Stimulated activated naive CD4-positive, alpha-beta T cell treated with Interleukin-2 at 50 U/mL for 16 hours (primary cell): ENCODE results near the gene PRSS22.

ENCODE experiments used
- DNase-seq: peaks from one replicate; lab custom pipeline; 2025; lab: John Stamatoyannopoulos, UW

Gene PRSS22

DNA sequence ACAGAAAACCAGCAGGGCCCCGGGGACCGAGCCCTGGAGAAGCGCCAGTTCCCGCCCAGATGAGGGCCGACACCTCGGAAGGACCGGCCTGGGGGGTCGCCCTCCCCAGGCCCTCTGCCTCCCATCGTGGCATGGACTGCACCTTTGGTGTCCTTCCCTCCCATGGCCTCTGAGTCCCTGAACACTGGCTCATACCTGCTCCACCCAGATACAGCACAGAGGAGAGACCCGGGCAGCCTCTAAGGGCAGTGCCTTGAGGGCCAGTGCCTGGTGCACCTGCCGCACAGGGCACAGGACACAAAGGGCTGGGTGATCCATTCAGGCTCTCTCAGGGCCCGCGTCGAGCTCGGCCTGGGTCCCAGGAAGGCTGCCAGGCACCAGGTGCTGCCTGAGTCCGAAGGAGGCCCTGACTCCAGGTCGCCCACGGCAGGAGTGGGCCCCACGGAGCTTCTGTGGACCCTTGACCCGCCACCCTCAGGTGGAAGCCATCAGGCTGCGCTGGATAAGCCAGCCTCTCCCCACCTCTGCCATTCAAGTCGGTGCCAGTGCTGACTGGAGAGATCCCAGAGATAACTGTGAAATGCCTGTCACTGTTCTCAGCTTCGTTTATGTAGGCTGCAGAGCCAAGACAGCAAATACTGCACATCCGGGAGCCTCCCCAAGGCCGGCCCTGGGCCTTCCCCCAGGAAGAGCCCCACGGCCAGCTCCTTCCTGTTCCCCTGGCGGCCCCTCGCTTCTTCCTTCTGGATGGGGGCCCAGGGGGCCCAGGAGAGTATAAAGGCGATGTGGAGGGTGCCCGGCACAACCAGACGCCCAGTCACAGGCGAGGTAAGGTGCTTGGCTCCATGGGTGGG, 28.2 kb downstream of the PRSS22 start, which contains the start of gene ZG16B:
ZG16B (plus strand) TSS at position 803 of the 854 bp plus-strand sequence. CDS start 139 bp downstream, outside the sequence.
- DNase-seq, result no peak

- no peak for DNase-seq
Measured at GRCh38 chr16:2828876-2829430, 29.0 kb downstream of the PRSS22 start.

DNA sequence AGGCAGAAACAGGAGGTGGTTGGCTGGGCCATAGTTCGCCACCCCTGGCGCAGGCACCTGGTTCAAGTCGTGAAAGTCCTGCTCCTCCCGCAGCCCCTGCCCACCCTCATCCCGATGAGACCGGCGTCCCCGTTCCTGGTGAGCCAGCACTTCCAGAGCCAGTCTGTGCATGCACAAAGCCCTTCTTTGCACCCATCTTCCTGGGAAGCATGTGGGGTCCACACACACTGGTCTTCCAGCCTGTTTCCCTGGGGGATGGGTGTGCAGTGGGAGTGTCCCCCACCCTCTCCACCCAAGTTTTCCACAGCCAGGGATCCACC, 29.5 kb downstream of the PRSS22 start:
- DNase-seq, result no peak

GRCh38 chr16:2827831-2828520, 30.0 kb downstream of the PRSS22 start:
- DNase-seq, result no peak

DNA sequence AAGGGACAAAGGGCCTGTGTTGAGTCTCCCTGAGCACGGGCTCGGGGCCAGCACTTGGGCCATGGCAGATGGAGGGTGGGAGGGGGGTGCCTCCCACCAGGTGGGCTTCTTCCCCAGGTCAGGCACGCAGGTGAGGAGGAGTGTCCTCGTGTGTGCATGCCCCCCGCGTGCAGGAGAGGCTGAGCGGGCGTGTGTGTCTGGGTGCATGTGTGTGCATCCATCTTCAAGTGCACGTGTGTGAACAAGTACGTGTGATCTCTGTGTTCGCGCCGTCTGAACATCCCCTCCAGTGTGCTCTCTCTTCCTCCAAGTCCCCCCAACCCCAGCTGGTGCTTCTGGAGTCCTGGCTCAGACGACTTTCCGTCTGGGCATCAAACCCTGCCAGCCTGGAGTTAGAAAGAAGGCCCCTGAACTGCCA, 30.6 kb downstream of the PRSS22 start:
- no peak for DNase-seq

DNA sequence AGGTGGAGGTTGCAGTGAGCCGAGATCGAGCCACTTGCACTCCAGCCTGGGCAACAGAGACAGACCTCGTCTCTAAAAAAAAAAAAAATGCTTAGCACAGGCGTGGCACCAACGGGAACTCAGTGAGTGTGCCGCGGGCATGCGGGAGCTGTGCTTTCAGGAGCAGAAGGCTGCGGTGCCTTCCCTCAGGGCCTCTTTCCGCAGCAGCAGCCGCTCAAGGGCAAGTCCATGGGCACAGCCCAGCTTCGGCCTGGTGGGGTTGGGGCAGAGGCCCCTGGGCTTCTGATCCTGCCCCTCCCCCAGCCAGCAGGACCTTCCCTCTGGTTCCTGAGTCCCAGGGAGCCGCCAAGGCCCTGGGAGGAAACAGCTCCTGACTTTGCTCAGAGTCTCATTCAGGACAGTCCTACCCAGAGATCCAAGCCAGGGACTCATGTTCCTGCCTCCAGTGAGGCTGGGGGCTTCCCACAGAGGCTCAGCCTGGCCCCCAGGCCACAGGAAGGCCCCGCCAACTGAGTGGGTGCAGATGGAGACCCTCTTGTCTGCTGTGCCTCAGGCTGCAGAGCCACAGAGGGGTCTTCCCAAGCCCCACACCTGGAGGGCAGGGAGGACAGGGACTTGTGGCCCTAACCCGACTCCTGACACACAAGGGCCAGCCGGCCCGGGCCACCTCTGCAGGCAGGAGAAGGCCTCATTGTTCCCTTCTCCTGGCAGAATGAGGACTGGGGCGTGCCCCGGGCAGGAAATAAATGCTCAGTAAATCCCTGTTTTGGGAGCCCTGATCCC, 31.2 kb downstream of the PRSS22 start:
- no peak for DNase-seq

- no peak for DNase-seq
Measured at GRCh38 chr16:2825906-2826305, 32.1 kb downstream of the PRSS22 start.

DNA sequence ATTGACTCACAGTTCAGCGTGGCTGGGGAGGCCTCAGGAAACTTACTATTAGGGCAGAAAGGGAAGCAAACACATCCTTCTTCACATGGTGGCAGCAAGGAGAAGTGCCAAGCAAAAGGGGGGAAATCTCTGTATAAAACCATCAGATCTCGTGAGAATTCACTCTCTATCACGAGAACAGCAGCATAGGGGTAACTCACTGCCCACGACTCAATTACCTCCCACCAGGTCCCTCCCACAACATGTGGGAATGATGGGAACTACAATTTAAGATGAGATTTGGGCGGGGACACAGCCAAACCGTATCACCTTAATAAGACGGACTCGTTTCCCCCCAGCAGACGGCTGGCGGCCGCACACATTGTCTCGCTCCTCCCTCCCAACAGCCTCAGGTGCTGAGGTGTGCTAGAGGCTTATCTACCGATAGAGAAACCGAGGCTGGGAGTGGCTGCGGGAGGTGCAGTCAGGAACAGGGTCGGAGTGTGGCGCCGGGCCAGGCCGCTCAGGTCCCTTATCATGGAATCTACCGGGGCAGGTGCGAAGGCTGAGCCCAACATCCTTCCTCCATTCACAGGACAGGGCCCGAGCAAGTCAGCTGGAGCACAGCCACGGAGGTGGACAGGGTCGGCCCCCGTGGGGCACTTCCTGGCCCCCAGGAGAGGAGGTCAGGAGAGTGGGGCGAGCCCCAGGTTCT, 32.8 kb downstream of the PRSS22 start:
- DNase-seq, result no peak

DNA sequence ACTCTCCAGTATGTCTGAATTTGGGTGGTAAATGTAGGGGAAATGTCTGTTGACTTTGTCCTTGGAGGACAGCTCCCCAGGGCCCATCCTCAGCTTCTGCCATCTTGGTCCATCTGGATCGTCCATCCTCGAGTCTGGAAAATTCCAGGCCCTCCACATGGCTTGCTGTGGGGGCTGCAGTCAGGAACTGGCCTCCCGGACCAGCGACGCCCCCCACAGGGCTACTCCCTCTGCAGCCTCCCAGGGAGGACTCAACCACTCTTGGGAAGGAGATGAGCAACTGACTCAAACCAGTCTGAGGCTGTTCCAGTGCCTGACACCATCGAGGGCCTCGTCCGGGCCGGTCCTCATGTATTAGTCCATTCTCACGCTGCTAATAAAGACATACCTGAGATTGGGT, 33.3 kb downstream of the PRSS22 start:
- DNase-seq, result no peak

GRCh38 chr16:2822496-2822895, 35.5 kb downstream of the PRSS22 start:
- no peak for DNase-seq

DNA sequence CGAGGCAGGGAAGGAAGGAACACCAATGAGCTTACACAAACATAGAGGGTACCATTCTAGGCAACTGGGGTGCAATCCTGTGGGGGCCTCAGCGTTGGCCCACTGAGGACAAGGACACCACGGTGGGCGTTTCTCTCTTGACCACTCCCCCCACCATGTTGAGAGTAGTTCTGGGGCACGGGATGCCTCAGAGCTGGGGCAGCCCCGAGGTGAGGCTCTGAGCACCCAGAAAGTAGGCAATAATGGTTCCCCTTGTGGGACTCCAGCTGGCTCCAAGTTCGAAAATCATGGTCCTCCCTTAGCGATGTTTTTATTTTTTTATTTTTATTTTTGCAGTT, 35.8 kb downstream of the PRSS22 start:
- no peak for DNase-seq

- no peak for DNase-seq
Measured at GRCh38 chr16:2821487-2822157, 36.3 kb downstream of the PRSS22 start.

DNA sequence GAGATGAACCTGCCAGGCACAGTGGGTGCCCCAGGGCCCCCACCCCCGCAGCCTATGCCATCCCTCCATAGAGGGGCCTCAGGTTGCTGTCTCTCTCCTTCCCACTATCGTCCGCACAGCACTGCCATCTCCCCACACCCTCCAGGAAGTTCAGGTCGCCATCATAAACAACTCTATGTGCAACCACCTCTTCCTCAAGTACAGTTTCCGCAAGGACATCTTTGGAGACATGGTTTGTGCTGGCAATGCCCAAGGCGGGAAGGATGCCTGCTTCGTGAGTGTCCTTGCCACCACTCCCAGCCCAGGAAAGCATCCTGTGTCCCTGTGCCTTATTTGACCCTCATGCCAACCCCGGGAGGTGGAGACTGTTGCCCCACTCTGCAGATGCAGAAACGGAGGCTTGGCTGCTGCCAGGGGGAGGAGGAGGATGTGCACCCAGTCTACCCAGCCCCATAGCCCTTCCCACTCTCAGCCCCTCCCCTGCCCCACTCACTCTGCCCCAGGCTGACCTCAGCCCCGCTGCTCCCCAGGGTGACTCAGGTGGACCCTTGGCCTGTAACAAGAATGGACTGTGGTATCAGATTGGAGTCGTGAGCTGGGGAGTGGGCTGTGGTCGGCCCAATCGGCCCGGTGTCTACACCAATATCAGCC, 37.0 kb downstream of the PRSS22 start:
- no peak for DNase-seq

DNA sequence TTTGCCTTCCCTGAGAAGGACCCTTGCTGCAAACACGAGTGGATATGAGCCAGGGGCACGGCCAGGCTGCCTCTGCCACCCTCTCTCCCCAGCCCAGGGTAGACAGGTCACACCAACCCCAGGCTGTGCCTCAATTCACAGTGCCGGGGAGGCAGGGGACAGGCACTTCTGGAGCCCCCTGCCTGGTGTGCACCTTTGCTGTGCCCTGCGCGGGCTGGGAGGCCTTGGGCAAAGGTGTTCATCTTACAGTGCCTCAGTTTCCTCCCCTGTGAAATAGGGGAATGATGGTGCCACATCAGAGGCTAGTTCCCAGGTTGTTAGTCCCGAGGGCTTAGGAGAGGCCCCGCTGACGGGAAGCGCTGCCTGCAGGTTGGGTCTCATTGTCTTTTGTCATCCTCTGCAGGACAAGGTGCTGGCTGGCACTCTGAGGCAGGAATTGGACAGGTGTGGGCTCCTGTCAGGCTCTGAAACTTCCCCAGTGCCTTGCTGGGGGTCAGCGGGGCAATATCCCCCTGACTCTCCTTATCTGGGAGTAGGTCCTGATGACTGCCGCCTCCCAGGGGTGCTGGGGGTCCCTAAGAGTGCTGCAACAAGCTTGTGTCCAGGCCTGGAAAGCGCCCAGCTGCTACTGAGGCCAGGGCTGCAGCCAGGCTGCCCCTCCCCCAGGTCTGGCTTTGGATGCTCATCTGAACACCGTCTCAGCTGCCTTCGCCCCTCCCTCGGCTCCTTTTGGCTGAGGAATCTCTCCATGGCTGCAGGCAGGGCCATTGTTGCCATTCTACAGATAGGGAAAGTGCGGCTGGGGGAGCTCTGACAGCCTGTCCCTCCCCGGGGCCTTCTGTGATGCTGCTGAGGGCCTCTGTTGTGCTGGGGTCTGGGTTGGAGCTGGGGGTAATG, 37.8 kb downstream of the PRSS22 start:
- DNase-seq, result no peak

DNA sequence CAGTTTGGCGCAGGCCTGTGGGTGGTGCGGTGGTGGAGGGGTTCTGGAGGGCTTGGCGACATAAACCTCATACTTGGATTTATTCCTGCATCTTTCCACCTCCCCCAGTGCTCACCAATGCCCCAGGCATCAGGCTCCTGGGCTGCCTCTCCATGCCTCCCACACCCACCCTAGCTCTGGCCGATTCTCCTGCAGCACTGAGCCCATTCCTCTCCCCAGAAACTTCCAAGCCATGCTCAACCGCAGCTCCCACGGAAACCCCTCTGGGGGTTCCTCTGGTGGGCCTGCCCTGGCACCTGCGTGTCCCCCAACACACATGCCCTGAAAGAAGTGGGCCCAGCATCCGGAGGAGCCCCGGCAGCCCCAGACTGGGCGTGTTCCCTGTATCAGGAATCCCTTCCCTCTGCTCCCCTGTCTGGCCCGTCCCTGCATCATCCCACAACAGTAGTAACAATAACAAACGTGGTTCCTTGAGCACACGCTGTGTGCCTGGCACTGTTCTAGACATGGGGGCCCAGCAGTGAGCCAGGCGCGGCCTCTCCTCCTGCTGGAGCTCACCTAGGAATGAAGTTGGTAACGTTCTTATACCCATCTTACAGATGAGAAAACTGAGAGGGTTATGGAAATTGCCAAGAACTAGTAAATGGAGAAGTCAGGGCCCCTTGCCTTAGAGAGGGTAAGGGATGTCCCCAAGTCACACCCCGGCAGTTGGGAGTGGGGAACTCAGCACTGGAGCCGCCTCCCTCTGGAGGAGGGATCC, 38.6 kb downstream of the PRSS22 start:
- DNase-seq, result no peak

GRCh38 chr16:2818272-2818876, 39.6 kb downstream of the PRSS22 start:
- DNase-seq, result no peak

- DNase-seq, result no peak
Measured at GRCh38 chr16:2817340-2818271, 40.4 kb downstream of the PRSS22 start.
